Naive thymus-derived CD4-positive, alpha-beta T cell (primary cell): ENCODE data around the gene CMIP. TPM values are rescaled to one million over a fixed set of nuclear protein-coding genes. Genes with fewer than 3 reads are reported as not detected.
A peak's percentile ranks its signal among the peaks of the same experiment; 100 is the strongest.

ENCODE experiments used
- ATAC-seq: fragments of 150-1000 bp; cut with Tn5 transposase; 2 replicates; pipeline ENCODE4 v1.10.0; 2021; ENCODE audit warnings: mild to moderate bottlenecking, moderate library complexity
- CTCF ChIA-PET: fragments of 350-600 bp; sonication (Branson Sonifier 250); formaldehyde crosslinking; loops from one replicate; lab custom pipeline; 2021; ENCODE audit warnings: antibody characterized with exemption; lab: Charles Lee
- POLR2A ChIA-PET: fragments of 350-600 bp; sonication (Branson Sonifier 250); formaldehyde crosslinking; loops from one replicate; lab custom pipeline; 2021; ENCODE audit warnings: antibody characterized with exemption, inconsistent platforms; lab: Charles Lee
- DNase-seq, 9 donors: peaks; one replicate each; pipeline versions ENCODE4 v3.0.0 to v3.0.0-alpha.2; 2020 to 2022; ENCODE audit warnings: mixed read lengths in 1 of 9
- H3K27ac ChIP-seq: one replicate; pipeline ENCODE4 v1.7.0; 2013; ENCODE audit warnings: mild to moderate bottlenecking, low read depth, low read length, moderate library complexity
- H3K27me3 ChIP-seq, 2 donors: one replicate each; pipeline ENCODE4 v1.7.0; 2013; ENCODE audit warnings: low read length in 2 of 2, mild to moderate bottlenecking in 2 of 2, moderate library complexity in 2 of 2; ENCODE audit not compliant: control insufficient read depth in 2 of 2, insufficient read depth in 2 of 2
- H3K36me3 ChIP-seq, 3 experiments: 1 replicate in 2 of 3; 2 replicates in 1 of 3; pipeline ENCODE4 v1.7.0; 2013; ENCODE audit warnings: low read length in 3 of 3, mild to moderate bottlenecking in 3 of 3, moderate library complexity in 1 of 3; ENCODE audit not compliant: insufficient read depth in 3 of 3, control insufficient read depth in 2 of 3
- H3K4me1 ChIP-seq, 2 donors: one replicate each; pipeline ENCODE4 v1.7.0; 2013; ENCODE audit warnings: low read length in 2 of 2, mild to moderate bottlenecking in 2 of 2, moderate library complexity in 1 of 2; ENCODE audit not compliant: control insufficient read depth in 2 of 2, insufficient read depth in 2 of 2
- H3K4me3 ChIP-seq: 2 replicates; pipeline ENCODE4 v1.7.0; 2013; ENCODE audit warnings: mild to moderate bottlenecking, low read length
- H3K9me3 ChIP-seq, 3 experiments: 1 replicate in 2 of 3; 2 replicates in 1 of 3; pipeline ENCODE4 v1.7.0; 2013; ENCODE audit warnings: low read length in 3 of 3; ENCODE audit not compliant: control insufficient read depth in 2 of 3
- H3K27ac Mint-ChIP-seq, 9 donors: one replicate each; pipeline ENCODE4 v1.8.0; 2020 to 2022; ENCODE audit warnings: mixed read lengths in 9 of 9, mild to moderate bottlenecking in 8 of 9, moderate library complexity in 5 of 9, inconsistent platforms in 2 of 9
- H3K27me3 Mint-ChIP-seq, 5 donors: one replicate each; pipeline ENCODE4 v1.8.0; 2021 to 2022; ENCODE audit warnings: mixed read lengths in 5 of 5, mild to moderate bottlenecking in 1 of 5
- H3K36me3 Mint-ChIP-seq, 5 donors: one replicate each; pipeline ENCODE4 v1.8.0; 2020 to 2022; ENCODE audit warnings: mixed read lengths in 5 of 5, mild to moderate bottlenecking in 3 of 5, inconsistent platforms in 1 of 5
- H3K4me1 Mint-ChIP-seq, 7 donors: one replicate each; pipeline ENCODE4 v1.8.0; 2020 to 2022; ENCODE audit warnings: mixed read lengths in 7 of 7, mild to moderate bottlenecking in 3 of 7, inconsistent platforms in 1 of 7
- H3K4me3 Mint-ChIP-seq, 10 donors: one replicate each; pipeline ENCODE4 v1.8.0; 2020 to 2022; ENCODE audit warnings: mild to moderate bottlenecking in 10 of 10, mixed read lengths in 10 of 10, moderate library complexity in 6 of 10, inconsistent platforms in 2 of 10
- H3K9me3 Mint-ChIP-seq, 11 donors: one replicate each; pipeline ENCODE4 v1.8.0; 2020 to 2022; ENCODE audit warnings: mixed read lengths in 11 of 11, mild to moderate bottlenecking in 4 of 11, inconsistent platforms in 1 of 11, moderate library complexity in 1 of 11
- intact Hi-C, 2 donors: fragments of 100-400 bp; cut with micrococcal nuclease; formaldehyde crosslinking; loops; one replicate each; pipeline ENCODE4 v1.15.1; 2023
- polyA plus RNA-seq, 2 donors: library from polyadenylated mRNA; unstranded; fragments of 300-500 nt; fragmentation: Illumina TruSeq; gene quantifications; one replicate each; pipeline ENCODE4 v1.2.3, GENCODE V29; 2021
- total RNA-seq, 6 experiments: library from RNA in 5 of 6; stranded (reverse) in 5 of 6; gene quantifications; 1 replicate in 5 of 6; 2 replicates in 1 of 6; pipeline ENCODE4 v1.2.3 and lab custom pipeline; 2021 to 2026

The CMIP gene
- total and polyA plus RNA-seq, 7 experiments from 2014 or later: 0.66 to 75.4 (median 34.3) TPM

DNA sequence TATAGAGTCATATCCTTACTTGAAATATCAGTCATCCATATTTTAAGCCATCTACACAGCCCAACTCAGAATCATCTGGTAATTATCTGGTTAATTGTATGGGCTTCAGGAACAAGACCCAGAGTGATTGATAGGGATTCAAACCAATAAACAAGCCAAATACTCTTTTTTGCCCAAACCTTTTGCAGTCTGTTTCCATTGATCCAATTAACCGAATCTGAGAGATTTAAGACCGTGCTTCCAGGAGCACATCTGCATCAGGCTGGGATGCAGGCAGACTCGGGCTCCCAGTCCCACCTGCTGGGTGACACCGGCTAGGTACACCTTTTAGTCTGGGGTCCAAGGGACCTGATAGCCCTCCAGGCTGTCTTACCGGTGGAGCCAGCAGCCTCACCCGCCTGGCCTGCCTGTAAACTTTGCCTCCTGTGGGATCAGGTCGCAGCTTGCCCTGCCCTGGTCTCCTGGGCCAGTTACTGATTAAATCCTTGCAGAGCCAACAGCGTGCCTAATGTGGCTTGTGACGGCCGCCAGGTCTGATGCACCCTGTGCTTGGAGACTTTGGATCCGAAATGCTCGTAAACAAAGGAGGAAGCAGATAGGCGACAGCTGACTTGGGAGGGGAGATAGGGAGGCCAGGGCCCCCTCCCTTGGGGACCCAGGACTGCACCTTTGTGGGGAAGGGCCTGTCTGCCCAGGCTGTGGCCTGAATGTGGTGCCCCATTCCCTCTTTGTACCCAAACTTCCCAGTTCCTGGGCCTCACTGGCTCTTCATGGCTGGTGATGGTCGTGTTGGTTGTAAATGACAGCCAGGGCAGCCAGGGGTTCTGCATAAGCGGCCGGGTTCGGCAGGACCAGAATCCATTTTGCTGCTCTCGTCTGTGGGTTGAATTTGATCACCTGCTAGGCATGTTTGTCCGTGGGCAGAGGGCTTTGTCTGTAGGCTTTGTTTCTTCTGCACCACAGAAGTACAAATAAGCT lies 3.8 kb downstream of the CMIP start:
- Mint-ChIP-seq H3K4me1 (peaks cover 47 to 79% (median 78%) of the 10 kb centered on the region in 7 donors), H3K4me3 (peak overlapping the region; percentile 25 to 94 (median 70)), H3K27me3 (peaks cover 0 to 5% (median 0%) of the 10 kb centered on the region in 5 donors), H3K9me3 (peaks cover 0 to 6% (median 0%) of the 10 kb centered on the region in 11 donors), H3K36me3 (peaks cover 0 to 21% (median 0%) of the 10 kb centered on the region in 5 donors), H3K27ac (peak overlapping the region; percentile 13 to 93 (median 83))
- Histone ChIP-seq H3K4me3 (no peak overlapping the region), H3K4me1 (peaks cover 31 to 57% of the 10 kb centered on the region in 2 donors), H3K36me3 (no peaks in the 10 kb centered on the region), H3K27me3 (no peaks in the 10 kb centered on the region), H3K27ac (peak overlapping the region; percentile 35), H3K9me3 (no peaks in the 10 kb centered on the region)
- no peak for ATAC-seq
- intact Hi-C loops: loop anchor here (5.0 to 10.0 kb wide), 7 partner anchors 34 to 644 kb away; partner anchors contain the start of genes C16orf46 (in 1 of the 2), CDYL2 (in 1 of the 2), GAN (in 1 of the 2) and GCSH (in 1 of the 2)
- no peak for DNase-seq
- ChIA-PET POLR2A (interaction anchor here (1.2 kb wide), 1 partner anchor 22 kb away, joined by 4 read pairs; no protein-coding TSS in a partner anchor), CTCF (interaction anchor here (1.1 kb wide), 1 partner anchor 10 kb away, joined by 3 read pairs; no protein-coding TSS in a partner anchor)

- peaks cover 52 to 82% (median 80%) of the 10 kb centered on the region in 7 donors for H3K4me1 Mint-ChIP-seq
- H3K27ac ChIP-seq: peak overlapping the region; percentile 6
- no peaks in the 10 kb centered on the region for H3K27me3 Mint-ChIP-seq
- H3K9me3 Mint-ChIP-seq: peaks cover 0 to 6% (median 0%) of the 10 kb centered on the region in 11 donors
- no peaks in the 10 kb centered on the region for H3K36me3 ChIP-seq
- H3K4me3 ChIP-seq: no peak overlapping the region
- peak overlapping the region; percentile 13 to 93 (median 83) for H3K27ac Mint-ChIP-seq
- no peaks in the 10 kb centered on the region for H3K9me3 ChIP-seq
- peak overlapping the region; percentile 9 to 94 (median 63) for H3K4me3 Mint-ChIP-seq
- POLR2A ChIA-PET: no interaction called here
- CTCF ChIA-PET: interaction anchor here (1.1 kb wide), 1 partner anchor 10 kb away, joined by 3 read pairs; no protein-coding TSS in a partner anchor
- ATAC-seq (no peak), DNase-seq (no peak)
- intact Hi-C loops: loop anchor here (5.0 to 10.0 kb wide), 7 partner anchors 33 to 644 kb away; partner anchors contain the start of genes C16orf46 (in 1 of the 2), CDYL2 (in 1 of the 2), GAN (in 1 of the 2) and GCSH (in 1 of the 2)
- no peaks in the 10 kb centered on the region for H3K27me3 ChIP-seq
- peaks cover 0 to 21% (median 0%) of the 10 kb centered on the region in 5 donors for H3K36me3 Mint-ChIP-seq
- H3K4me1 ChIP-seq: peaks cover 25 to 52% of the 10 kb centered on the region in 2 donors
Measured at GRCh38 chr16:81449241-81449640, 4.6 kb downstream of the CMIP start.

DNA sequence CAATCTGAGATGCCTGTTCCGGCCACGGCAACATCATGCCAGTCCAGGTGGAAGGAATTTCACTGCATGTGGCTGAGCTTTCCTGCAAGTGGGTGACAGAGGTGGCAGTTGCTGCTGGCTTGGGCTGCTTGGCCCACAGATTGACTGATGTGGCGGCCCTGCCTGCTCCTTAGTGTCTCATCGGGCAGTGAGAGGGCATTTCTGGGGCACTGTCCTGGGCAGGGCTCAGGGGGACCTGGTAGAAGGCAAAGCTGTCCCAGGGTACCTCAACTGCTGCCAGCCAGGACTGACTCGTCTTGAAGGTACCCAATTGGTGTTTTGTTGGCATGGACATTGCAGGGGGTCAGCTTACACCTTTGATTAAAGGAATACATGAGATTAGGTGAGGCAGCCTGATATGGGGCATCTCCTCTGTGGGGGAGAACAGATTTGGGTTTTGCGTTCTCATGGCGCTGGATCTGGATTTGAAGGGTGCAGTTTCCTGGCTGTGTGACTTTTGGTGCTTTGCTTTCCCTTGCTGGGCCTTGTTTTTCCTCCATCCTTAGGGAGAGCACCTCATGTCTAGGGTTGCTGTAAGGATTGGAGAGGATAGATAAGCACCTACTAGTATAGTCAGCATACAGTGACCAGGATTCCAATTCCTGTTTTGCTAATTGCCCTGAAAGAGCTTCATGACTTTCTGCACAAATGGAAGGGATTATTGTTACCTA lies 5.4 kb downstream of the CMIP start:
- peak overlapping the region; percentile 26 to 94 (median 85) for H3K27ac Mint-ChIP-seq
- H3K9me3 Mint-ChIP-seq: peaks cover 0 to 6% (median 0%) of the 10 kb centered on the region in 11 donors
- ChIA-PET CTCF (interaction anchor here (1.1 kb wide), 1 partner anchor 9 kb away, joined by 3 read pairs; no protein-coding TSS in a partner anchor), POLR2A (interaction anchor here (0.6 to 1.0 kb wide), 2 partner anchors 20 to 373 kb away, joined by 3 read pairs; partner anchors contain the start of gene C16orf46)
- H3K27ac ChIP-seq: no peak overlapping the region
- no peaks in the 10 kb centered on the region for H3K27me3 ChIP-seq
- H3K4me1 ChIP-seq: peaks cover 25 to 52% of the 10 kb centered on the region in 2 donors
- DNase-seq: no peak
- no peak for ATAC-seq
- peaks cover 0 to 21% (median 0%) of the 10 kb centered on the region in 5 donors for H3K36me3 Mint-ChIP-seq
- no peak overlapping the region for H3K4me3 ChIP-seq
- H3K27me3 Mint-ChIP-seq: no peaks in the 10 kb centered on the region
- intact Hi-C loops: loop anchor here (5.0 to 10.0 kb wide), 7 partner anchors 32 to 645 kb away; partner anchors contain the start of genes C16orf46 (in 1 of the 2), CDYL2 (in 1 of the 2), GAN (in 1 of the 2) and GCSH (in 1 of the 2)
- H3K36me3 ChIP-seq: no peaks in the 10 kb centered on the region
- peak overlapping the region in 5 of 10 donors; percentile 9 to 77 (median 19) for H3K4me3 Mint-ChIP-seq
- no peaks in the 10 kb centered on the region for H3K9me3 ChIP-seq
- peaks cover 59 to 89% (median 86%) of the 10 kb centered on the region in 7 donors for H3K4me1 Mint-ChIP-seq

DNA sequence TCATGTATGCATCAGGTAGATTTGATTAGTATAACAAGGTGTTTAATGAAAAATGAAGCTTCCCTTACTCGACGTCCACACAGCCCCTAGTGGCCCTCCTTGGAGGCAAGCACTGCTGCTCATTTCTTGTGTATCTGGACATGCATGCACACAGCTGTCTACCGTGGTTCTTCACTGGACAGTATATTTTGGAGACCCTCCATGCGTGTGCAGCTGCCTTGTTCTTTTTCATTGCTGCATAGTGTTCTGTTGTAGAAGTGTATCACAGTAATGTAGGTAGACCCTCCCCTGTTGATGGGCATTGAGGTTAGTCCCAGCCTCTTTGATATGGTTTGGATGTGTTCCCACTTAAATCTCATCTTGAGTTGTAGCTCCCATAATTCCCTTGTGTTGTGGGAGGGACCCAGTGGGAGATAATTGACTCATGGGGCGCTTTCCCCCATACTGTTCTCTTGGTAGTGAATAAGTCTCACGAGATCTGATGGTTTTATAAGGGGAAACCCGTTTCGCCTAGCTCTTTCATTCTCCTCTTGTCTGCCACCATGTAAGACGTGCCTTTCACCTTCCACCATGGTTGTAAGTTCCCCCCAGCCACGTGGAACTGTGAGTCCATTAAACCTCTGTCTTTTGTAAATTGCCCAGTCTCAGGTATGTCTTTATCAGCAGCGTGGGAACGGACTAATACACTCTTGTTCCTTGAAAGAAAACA lies 6.3 kb downstream of the CMIP start:
- no peak overlapping the region for H3K4me3 ChIP-seq
- intact Hi-C loops: no loop called here
- Mint-ChIP-seq H3K27ac (peak overlapping the region; percentile 82 to 94 (median 90)), H3K36me3 (peaks cover 0 to 20% (median 0%) of the 10 kb centered on the region in 5 donors), H3K4me3 (peak overlapping the region in 9 of 10 donors; percentile 70 to 85 (median 81)), H3K4me1 (peaks cover 57 to 94% (median 85%) of the 10 kb centered on the region in 7 donors), H3K27me3 (no peaks in the 10 kb centered on the region), H3K9me3 (peaks cover 0 to 6% (median 0%) of the 10 kb centered on the region in 11 donors)
- no peak for DNase-seq
- ChIA-PET POLR2A (interaction anchor here (0.8 to 1.2 kb wide), 3 partner anchors 19 to 268 kb away, joined by 3 to 4 read pairs (median 3); no protein-coding TSS in a partner anchor), CTCF (interaction anchor here (1.4 kb wide), 1 partner anchor 19 kb away, joined by 6 read pairs; no protein-coding TSS in a partner anchor)
- H3K4me1 ChIP-seq: peaks cover 25 to 52% of the 10 kb centered on the region in 2 donors
- ATAC-seq: no peak
- no peaks in the 10 kb centered on the region for H3K27me3 ChIP-seq
- no peaks in the 10 kb centered on the region for H3K9me3 ChIP-seq
- H3K27ac ChIP-seq: peak overlapping the region; percentile 33
- H3K36me3 ChIP-seq: peaks cover 0 to 3% (median 0%) of the 10 kb centered on the region in 3 experiments

- peak in 8 of 9 donors; percentile 36 to 71 (median 66) for DNase-seq
- Mint-ChIP-seq H3K4me3 (peak overlapping the region; percentile 68 to 85 (median 79)), H3K27ac (peak overlapping the region; percentile 82 to 94 (median 90)), H3K36me3 (peaks cover 0 to 21% (median 1%) of the 10 kb centered on the region in 5 donors), H3K27me3 (no peaks in the 10 kb centered on the region), H3K4me1 (peaks cover 52 to 90% (median 76%) of the 10 kb centered on the region in 7 donors), H3K9me3 (peaks cover 0 to 6% (median 0%) of the 10 kb centered on the region in 11 donors)
- ChIA-PET CTCF (interaction anchor here (0.6 to 1.4 kb wide), 2 partner anchors 18 to 167 kb away, joined by 5 to 6 read pairs; no protein-coding TSS in a partner anchor), POLR2A (interaction anchor here (0.8 to 1.2 kb wide), 2 partner anchors 48 to 267 kb away, joined by 3 to 4 read pairs; no protein-coding TSS in a partner anchor)
- peaks cover 0 to 13% (median 0%) of the 10 kb centered on the region in 3 experiments for H3K36me3 ChIP-seq
- H3K9me3 ChIP-seq: no peaks in the 10 kb centered on the region
- intact Hi-C loops: loop anchor here in 1 of 2 donors (1.0 kb wide), 1 partner anchor 18 kb away; no protein-coding TSS in a partner anchor
- H3K4me3 ChIP-seq: peak overlapping the region; percentile 6
- peak overlapping the region; percentile 33 for H3K27ac ChIP-seq
- peak; percentile 91 for ATAC-seq
- H3K27me3 ChIP-seq: no peaks in the 10 kb centered on the region
- H3K4me1 ChIP-seq: peaks cover 19 to 45% of the 10 kb centered on the region in 2 donors
Measured at GRCh38 chr16:81451753-81452680, 7.4 kb downstream of the CMIP start.
